HG02943 (cell line): ENCODE data around the gene C9orf152.

Experiments
- ATAC-seq: cut with Tn5 transposase; IDR thresholded peaks from one replicate; pipeline ENCODE4 v1.9.1; 2021; ENCODE audit warnings: mild to moderate bottlenecking, low read depth, moderate library complexity; ENCODE audit not compliant: unreplicated experiment

The C9orf152 gene

GRCh38 chr9:110183208-110184145, 24.5 kb downstream of the C9orf152 start:
- peak; percentile 79 for ATAC-seq

- no peak for ATAC-seq
Measured at GRCh38 chr9:110180511-110181434, 27.2 kb downstream of the C9orf152 start.

DNA sequence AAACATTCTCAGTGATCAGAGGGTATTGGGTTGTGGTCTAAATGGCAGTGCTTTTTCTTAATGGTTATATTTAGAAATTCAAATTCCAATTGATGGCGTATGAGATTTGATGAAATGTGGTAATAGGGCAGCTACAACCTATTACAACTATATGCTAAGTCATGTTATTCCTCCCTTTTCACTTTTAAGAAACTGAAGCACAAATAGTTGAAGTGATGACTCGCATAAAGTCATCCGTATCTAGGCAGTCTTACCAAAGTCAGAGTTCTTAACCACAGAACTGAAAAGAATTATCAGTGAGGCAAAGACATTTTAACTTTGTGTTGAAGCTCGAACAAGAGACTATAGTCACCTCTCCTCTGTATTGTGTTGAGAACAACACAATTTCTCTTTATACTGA, 28.2 kb downstream of the C9orf152 start:
- ATAC-seq, result no peak

- ATAC-seq, result no peak
Measured at GRCh38 chr9:110178281-110178680, 29.7 kb downstream of the C9orf152 start.

- ATAC-seq, result no peak
Measured at GRCh38 chr9:110175275-110175968, 32.5 kb downstream of the C9orf152 start.

DNA sequence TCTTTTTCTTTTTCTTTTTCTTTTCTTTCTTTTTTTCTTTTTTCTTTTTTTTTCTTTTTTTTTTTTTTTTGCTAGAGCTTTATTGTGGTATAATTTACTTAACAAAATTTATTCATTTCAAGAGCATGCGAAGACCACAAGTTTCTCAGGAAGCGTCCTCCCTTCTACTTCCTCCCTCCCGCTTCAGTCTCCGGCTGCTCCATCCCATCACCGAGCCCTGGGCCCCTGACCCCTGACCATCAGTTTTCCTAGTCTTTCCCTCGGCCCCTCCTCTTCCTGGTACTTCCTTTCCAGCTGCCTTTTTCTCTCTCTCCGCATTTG, 34.7 kb downstream of the C9orf152 start:
- no peak for ATAC-seq

DNA sequence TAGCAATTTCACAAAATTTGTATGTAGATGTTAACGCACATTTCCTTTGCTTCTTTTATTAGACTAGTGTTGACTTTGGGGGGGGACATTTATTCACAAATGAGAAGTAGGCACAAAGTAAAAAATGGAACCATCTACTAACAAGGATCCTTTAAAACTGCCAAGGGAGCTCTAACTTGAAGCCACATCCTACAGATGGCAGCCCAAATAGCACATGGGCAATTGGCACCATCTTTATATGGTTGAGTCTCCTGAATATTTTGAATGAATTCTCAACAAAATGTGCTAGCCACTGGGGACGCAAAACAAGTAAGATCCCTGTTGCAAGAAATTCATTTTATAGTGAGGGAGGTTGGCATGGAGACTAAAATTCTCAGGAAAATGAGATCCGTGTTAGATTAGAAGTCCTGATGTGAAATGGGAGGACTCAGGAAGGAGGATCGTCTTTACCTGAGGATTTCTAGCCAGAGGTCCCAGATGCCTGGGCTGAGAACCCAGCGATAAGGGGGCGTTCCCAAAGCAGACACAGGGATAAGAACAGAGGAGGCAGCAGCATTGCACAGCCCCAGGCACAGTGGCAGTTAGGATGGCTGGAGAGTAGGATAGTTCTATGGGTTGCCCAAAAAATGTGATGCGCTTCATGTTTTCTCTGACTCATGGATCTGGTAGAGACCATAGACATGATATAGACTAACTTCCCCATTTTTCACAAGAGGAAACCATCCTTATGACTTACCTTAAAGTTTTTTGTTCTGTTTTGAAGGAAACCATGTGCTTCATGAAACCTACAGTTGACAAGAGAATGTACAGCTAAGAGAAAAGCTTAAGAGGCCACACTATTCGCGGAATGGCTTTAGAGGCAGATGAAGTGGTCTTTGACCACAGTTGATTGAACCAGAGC, 37.4 kb downstream of the C9orf152 start:
- ATAC-seq, result no peak

GRCh38 chr9:110168486-110168885, 39.5 kb downstream of the C9orf152 start:
- no peak for ATAC-seq

GRCh38 chr9:110161940-110162339, 46.0 kb downstream of the C9orf152 start:
- no peak for ATAC-seq

DNA sequence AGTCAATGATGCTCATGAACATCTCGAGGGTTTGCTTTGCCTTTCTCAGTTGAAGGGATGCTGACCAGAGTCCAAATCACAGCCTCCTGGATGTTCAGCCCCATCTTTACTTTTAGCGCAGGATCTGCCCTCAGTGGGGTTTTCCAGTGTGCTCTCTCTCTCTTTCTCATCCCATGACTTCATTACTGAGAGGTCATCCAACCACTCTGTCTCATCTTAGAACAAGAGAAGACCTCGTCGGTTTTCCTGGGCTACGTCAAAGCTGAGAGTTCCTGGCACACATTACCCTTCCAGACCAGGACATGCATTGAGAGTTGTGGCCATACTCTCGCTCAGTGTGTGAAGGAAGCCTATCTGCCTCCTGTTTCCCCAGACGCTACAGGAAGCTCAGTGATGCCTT, 47.3 kb downstream of the C9orf152 start:
- no peak for ATAC-seq

DNA sequence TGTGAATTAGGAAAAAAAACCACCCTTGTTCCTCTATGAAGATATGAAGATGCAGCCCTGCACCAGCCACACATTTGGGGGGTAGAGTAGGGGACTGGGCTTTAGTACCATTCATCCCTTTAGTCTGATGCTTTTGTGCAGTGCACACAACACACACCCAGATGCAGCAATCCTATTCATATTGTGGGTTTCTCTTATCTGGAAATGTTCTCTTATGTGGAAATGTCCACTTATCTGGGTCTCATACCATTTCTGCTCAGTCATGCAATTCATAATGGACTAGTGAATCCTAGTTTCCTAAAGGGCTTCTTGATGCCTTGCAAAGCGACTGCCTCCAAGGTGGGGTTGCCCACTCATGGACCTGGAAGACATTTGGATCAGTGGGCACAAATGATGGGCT, 47.8 kb downstream of the C9orf152 start:
- no peak for ATAC-seq

DNA sequence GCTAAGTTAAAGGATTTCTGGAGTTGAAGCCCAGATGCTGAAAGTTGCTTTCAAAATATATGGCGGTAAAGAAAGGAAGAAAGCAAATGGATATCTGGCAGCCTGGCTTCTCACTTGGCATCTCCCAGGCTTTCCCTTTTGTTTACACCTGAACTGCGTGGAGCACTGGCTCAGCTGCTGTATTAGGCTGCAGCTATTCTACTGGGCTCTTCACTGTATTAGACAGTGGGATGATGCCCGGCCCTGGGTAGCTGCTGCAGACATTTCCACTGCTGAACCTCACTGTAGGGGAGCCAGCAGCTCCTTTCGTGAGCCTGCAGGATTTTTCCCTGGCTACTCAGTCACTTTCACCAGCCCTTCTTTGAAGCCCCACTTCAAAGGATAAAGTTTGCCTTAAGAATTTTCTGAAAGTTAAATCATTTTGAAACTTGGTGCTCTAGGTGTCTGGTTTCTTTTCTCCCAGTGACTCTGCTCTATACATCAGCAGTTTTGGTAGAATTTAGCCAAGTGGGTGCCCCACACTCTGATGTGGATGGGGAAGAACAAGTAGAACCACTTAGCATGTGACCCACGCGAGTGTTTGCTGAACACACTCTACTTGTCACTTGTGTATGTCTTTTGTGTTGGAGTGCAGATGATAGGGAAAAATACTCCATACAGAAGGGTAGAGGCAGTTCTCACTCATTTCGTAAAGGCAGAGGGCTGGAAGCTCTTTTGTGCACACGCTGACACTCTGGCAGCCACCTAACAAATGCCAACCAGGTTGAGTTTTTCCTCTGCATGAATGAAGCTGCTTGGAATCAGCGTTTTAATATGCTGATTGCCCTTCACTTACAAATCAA, 49.9 kb downstream of the C9orf152 start:
- no peak for ATAC-seq

- peak; percentile 80 for ATAC-seq
Measured at GRCh38 chr9:110156902-110157301, 51.1 kb downstream of the C9orf152 start.

- ATAC-seq, result no peak
Measured at GRCh38 chr9:110156416-110156815, 51.5 kb downstream of the C9orf152 start.

GRCh38 chr9:110155751-110156150, 52.2 kb downstream of the C9orf152 start:
- ATAC-seq, result no peak

GRCh38 chr9:110153431-110153830, 54.5 kb downstream of the C9orf152 start:
- no peak for ATAC-seq

DNA sequence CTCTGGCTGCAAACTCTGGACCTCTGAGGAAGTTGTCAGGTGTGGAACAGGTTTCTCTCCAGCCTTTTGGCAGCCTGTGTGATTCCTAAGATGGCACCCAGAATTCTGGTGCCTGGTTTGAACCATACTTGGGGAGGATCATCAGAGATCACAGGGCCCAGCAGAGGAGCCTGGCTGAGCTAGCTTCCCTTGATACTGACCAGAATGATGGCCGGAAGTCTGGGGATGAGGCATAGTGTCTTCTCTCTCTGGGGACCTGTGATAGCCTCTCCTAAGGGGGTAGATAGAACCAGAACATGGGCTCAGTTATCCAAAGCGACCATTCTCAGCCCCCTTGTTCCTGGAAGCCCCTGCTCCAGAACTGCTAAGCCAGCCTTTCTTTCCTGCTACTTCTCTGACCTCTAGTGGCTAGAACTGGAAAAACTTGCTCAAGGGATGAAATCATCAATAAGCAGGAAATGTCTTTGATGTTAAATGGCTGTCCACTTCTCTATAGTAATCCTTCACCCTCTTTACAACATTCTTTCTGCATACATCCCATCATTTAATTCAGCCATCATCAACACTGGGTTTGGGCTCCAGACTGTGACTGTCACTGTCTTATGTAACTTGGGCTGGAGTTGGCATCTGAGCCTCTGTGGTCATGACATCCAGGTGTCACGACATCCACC, 55.1 kb downstream of the C9orf152 start:
- no peak for ATAC-seq
